Measurements from ENCODE around the gene GLI3.

DNA sequence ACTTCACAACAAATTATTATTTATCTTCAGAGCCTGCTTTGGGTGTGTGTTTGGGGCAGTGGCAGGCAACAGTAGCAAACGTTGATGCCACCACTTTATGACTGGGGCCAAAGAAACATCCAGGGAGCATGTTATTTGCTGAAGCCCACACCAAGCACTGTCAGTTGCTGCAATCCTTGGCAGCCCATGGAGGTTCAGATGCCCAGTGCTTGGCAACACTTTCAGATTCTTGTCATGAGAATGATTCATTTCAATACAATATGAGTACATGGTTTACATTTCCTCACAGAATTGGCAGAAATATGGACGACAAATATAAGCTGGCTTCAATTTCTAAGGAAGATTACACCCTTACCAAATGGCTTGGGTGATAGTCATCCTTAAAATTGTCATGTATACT, 46.5 kb upstream of the GLI3 start:
- no peak for TF ChIP-seq YY1 (IDR thresholded peaks at IDR 0.05; ENCODE audit: insufficient read depth, insufficient read length)
- no peak for TF ChIP-seq ZNF274 (IDR thresholded peaks at IDR 0.05; ENCODE audit: low read depth, low read length)
- TF ChIP-seq SUZ12 (IDR thresholded peaks at IDR 0.05; ENCODE audit: extremely low read depth, insufficient read depth, insufficient read length) = no peak
